AG04450 (cell line): ENCODE results near the gene YIPF2. TPM values are rescaled to one million over a fixed set of nuclear protein-coding genes. Genes with fewer than 3 reads are reported as not detected.
A peak's percentile ranks its signal among the peaks of the same experiment; 100 is the strongest.

ENCODE experiments used
- CTCF ChIA-PET: fragments of 300-600, 350-600 bp; formaldehyde crosslinking; extraction: SDS; loops from one replicate; lab custom pipeline; 2022; ENCODE audit warnings: antibody characterized with exemption, inconsistent platforms; lab: Charles Lee
- POLR2A ChIA-PET: fragments of 350-600 bp; formaldehyde crosslinking; extraction: SDS; loops from one replicate; lab custom pipeline; 2021; ENCODE audit warnings: antibody characterized with exemption, inconsistent platforms; lab: Yijun Ruan, JAX
- DNase-seq: peaks from one replicate; pipeline ENCODE4 v3.0.0-alpha.2; 2011; ENCODE audit warnings: low read depth, low spot score
- H3K27ac ChIP-seq: one replicate; pipeline ENCODE4 v1.5.1; 2012; ENCODE audit warnings: low read depth, low read length, control low read depth
- H3K27me3 ChIP-seq: one replicate; pipeline ENCODE4 v1.6.0; 2012; ENCODE audit warnings: low read length; ENCODE audit not compliant: control insufficient read depth, insufficient read depth
- H3K4me3 ChIP-seq: 2 replicates; pipeline ENCODE4 v1.5.1; 2011; ENCODE audit warnings: mild to moderate bottlenecking, low read depth, low read length, control low read depth
- H3K9me3 ChIP-seq: 2 replicates; pipeline ENCODE4 v1.5.1; 2012; ENCODE audit warnings: low read length; ENCODE audit not compliant: control insufficient read depth, insufficient read depth
- polyA minus RNA-seq: library from RNA; depleted of rRNA, polyadenylated mRNA; stranded (reverse); fragments of >200 nt; gene quantifications from 2 replicates; pipeline ENCODE4 v1.2.3, GENCODE V29; 2011; rRNA and poly(A)+ RNA removed
- polyA plus RNA-seq: library from polyadenylated mRNA; depleted of rRNA; stranded (reverse); fragments of >200 nt; gene quantifications from 2 replicates; pipeline ENCODE4 v1.2.3, GENCODE V29; 2011; rRNA removed
- TF ChIP-seq, protein P1 (sequence below): IDR thresholded peaks from 2 replicates; pipeline ENCODE4 v1.5.1; 2011; ENCODE audit warnings: low read depth, low read length, control low read depth, inconsistent platforms

The YIPF2 gene
- polyA plus RNA-seq (35.1 and 56.5 TPM in 2 replicates), polyA minus RNA-seq (28.3 and 36.3 TPM in 2 replicates)

- no peaks in the 10 kb centered on the region for H3K9me3 ChIP-seq
- ChIA-PET POLR2A (interaction anchor here (0.6 kb wide), 1 partner anchor 26 kb away, joined by 3 read pairs; no protein-coding TSS in a partner anchor), CTCF (interaction anchor here (3.3 kb wide), 1 partner anchor 13 kb away, joined by 26 read pairs; no protein-coding TSS in a partner anchor)
- H3K27ac ChIP-seq = peak within 1 kb of the TSS; percentile 31
- no peaks in the 10 kb centered on the region for H3K27me3 ChIP-seq
- TF ChIP-seq, protein P1, sequence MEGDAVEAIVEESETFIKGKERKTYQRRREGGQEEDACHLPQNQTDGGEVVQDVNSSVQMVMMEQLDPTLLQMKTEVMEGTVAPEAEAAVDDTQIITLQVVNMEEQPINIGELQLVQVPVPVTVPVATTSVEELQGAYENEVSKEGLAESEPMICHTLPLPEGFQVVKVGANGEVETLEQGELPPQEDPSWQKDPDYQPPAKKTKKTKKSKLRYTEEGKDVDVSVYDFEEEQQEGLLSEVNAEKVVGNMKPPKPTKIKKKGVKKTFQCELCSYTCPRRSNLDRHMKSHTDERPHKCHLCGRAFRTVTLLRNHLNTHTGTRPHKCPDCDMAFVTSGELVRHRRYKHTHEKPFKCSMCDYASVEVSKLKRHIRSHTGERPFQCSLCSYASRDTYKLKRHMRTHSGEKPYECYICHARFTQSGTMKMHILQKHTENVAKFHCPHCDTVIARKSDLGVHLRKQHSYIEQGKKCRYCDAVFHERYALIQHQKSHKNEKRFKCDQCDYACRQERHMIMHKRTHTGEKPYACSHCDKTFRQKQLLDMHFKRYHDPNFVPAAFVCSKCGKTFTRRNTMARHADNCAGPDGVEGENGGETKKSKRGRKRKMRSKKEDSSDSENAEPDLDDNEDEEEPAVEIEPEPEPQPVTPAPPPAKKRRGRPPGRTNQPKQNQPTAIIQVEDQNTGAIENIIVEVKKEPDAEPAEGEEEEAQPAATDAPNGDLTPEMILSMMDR = no peak
- H3K4me3 ChIP-seq = peak within 1 kb of the TSS; percentile 86
- peak; percentile 94 for DNase-seq
Observed at GRCh38 chr19:10928563-10929401, at the start of gene YIPF2, which contains the start of gene TIMM29. TSS of gene YIPF2 (minus strand) at chr19:10928639. CDS start at chr19:10928410, 229 bp downstream. TSS of gene TIMM29 (plus strand) at chr19:10928811. CDS start at chr19:10928823, 12 bp downstream.

GRCh38 chr19:10977742-10978092 lies 49.3 kb upstream of the YIPF2 start:
- H3K27me3 ChIP-seq = no peaks in the 10 kb centered on the region
- POLR2A ChIA-PET = no interaction called here
- no peak for DNase-seq
- TF ChIP-seq, protein P1 = no peak
- no peaks in the 10 kb centered on the region; the same call in 1 of the 2 replicates for H3K9me3 ChIP-seq
- no peak overlapping the region for H3K4me3 ChIP-seq
- H3K27ac ChIP-seq = no peak overlapping the region
- CTCF ChIA-PET = interaction anchor here (1.3 kb wide), 1 partner anchor 36 kb away, joined by 4 read pairs; no protein-coding TSS in a partner anchor

DNA sequence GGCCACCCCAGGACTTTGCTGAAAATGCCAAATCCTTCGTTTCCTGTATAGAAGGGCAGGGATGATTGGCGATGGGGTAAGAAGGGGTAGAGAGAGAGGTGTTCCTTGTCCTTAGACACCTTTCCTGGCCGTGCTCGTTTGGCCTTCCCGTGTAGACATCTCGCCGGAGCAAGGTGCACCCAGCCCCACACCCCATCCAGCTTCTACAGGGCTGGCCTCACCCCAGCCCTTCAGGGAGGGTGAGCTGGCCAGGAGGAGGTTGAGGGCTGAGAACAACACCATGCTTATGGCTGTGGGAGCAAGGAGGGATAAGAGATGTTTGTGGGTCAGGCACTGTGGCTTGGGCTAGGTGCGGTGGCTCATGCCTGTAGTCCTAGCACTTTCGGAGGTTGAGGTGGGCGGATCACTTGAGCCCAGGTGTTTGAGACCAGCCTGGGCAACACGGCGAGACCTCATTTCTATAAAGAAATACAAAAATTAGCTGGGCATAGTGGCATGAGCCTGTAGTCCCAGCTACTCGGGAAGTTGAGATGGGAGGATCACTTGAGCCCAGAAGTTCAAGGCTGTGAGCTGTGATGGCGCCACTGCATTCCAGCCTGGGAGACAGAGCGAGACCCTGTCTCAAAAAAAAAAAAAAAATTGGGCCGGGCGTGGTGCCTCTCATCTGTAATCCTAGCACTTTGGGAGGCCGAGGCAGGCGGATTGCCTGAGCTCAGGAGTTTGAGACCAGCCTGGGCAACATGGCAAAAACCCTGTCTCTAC lies 47.9 kb upstream of the YIPF2 start:
- DNase-seq = no peak
- CTCF ChIA-PET = interaction anchor here (0.6 to 3.5 kb wide), 6 partner anchors 15 to 226 kb away, joined by 3 to 20 read pairs (median 9); no protein-coding TSS in a partner anchor
- Histone ChIP-seq H3K9me3 (no peaks in the 10 kb centered on the region; the same call in 1 of the 2 replicates), H3K4me3 (no peak overlapping the region), H3K27me3 (no peaks in the 10 kb centered on the region), H3K27ac (peak overlapping the region; percentile 70)
- POLR2A ChIA-PET = interaction anchor here (0.8 to 1.0 kb wide), 3 partner anchors 15 to 22 kb away, joined by 3 to 5 read pairs (median 3); partner anchors contain the start of gene SMARCA4
- TF ChIP-seq, protein P1 = no peak

DNA sequence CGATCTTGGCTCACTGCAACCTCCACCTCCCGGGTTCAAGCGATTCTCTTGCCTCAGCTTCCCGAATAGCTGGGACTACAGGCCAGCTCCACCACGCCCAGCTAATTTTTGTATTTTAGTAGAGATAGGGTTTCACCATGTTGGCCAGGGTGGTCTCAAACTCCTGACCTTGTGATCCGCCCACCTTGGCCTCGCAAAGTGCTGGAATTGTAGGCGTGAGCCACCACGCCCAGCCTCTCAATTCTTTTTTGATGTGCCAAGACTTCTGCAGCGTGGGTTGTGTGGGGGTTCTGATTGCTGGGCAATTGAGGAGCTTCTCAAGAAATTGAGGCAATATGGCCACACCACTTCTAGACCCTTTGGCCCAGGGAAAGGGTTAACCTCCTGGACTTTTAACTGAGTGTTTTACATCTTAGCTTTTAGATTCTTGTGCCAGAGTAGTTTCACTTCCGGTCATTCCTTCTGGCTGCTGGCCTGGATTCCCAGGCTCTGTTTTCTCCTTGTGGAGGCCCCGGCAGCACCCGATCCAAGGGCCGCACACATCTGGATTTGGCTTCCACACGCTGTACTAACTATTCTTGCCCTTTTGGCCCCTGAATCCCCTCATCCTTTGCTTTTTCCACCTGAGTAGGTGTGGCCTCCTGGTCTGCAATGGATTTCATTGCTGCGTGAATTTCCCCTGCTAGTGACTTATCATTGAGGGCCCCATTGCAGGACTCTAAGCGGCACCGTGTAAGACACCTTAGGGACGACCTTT lies 47.1 kb upstream of the YIPF2 start:
- Histone ChIP-seq H3K27ac (peak overlapping the region; percentile 70), H3K27me3 (no peaks in the 10 kb centered on the region), H3K4me3 (peak overlapping the region; percentile 25), H3K9me3 (no peaks in the 10 kb centered on the region; the same call in 1 of the 2 replicates)
- TF ChIP-seq, protein P1 = no peak
- ChIA-PET POLR2A (interaction anchor here (0.8 to 1.0 kb wide), 2 partner anchors 14 to 15 kb away, joined by 3 to 5 read pairs; partner anchors contain the start of gene SMARCA4), CTCF (interaction anchor here (0.6 to 3.5 kb wide), 7 partner anchors 14 to 103 kb away, joined by 3 to 20 read pairs (median 9); no protein-coding TSS in a partner anchor)
- DNase-seq = no peak
